ENCODE data around the gene CNIH1.

Gene CNIH1

GRCh38 chr14:54440873-54441868, at the start of gene CNIH1:
TSS of gene CNIH1 (minus strand) at chr14:54441374. CDS start at chr14:54441327, 47 bp downstream.
- DNase-seq: peak; percentile 92

- DNase-seq: no peak
Measured at GRCh38 chr14:54490445-54491175, 49.4 kb upstream of the CNIH1 start.

- DNase-seq: no peak
Measured at GRCh38 chr14:54489731-54490444, 48.7 kb upstream of the CNIH1 start.

GRCh38 chr14:54489318-54489683, 48.1 kb upstream of the CNIH1 start:
- no peak for DNase-seq

GRCh38 chr14:54488646-54489317, 47.6 kb upstream of the CNIH1 start, which contains the start of gene GMFB:
TSS of gene GMFB (minus strand) at chr14:54488980. CDS start at chr14:54488927, 53 bp downstream.
- DNase-seq: peak; percentile 94

- DNase-seq: no peak
Measured at GRCh38 chr14:54488318-54488645, 47.1 kb upstream of the CNIH1 start.

- DNase-seq: no peak
Measured at GRCh38 chr14:54487771-54488170, 46.6 kb upstream of the CNIH1 start.

- DNase-seq: no peak
Measured at GRCh38 chr14:54486685-54487084, 45.5 kb upstream of the CNIH1 start.

GRCh38 chr14:54483846-54484245, 42.7 kb upstream of the CNIH1 start:
- no peak for DNase-seq

- no peak for DNase-seq
Measured at GRCh38 chr14:54483073-54483745, 42.0 kb upstream of the CNIH1 start.

GRCh38 chr14:54481695-54482094, 40.5 kb upstream of the CNIH1 start:
- no peak for DNase-seq

- no peak for DNase-seq
Measured at GRCh38 chr14:54480830-54481562, 39.8 kb upstream of the CNIH1 start.

- DNase-seq: no peak
Measured at GRCh38 chr14:54478636-54479215, 37.6 kb upstream of the CNIH1 start.

GRCh38 chr14:54475911-54476310, 34.7 kb upstream of the CNIH1 start:
- no peak for DNase-seq

- DNase-seq: no peak
Measured at GRCh38 chr14:54475187-54475899, 34.2 kb upstream of the CNIH1 start.

GRCh38 chr14:54474232-54474793, 33.1 kb upstream of the CNIH1 start:
- no peak for DNase-seq

GRCh38 chr14:54472315-54472714, 31.1 kb upstream of the CNIH1 start:
- DNase-seq: no peak

- DNase-seq: no peak
Measured at GRCh38 chr14:54471641-54472040, 30.5 kb upstream of the CNIH1 start.

- no peak for DNase-seq
Measured at GRCh38 chr14:54470701-54471100, 29.5 kb upstream of the CNIH1 start.

- DNase-seq: no peak
Measured at GRCh38 chr14:54467280-54467679, 26.1 kb upstream of the CNIH1 start.
